ENCODE data around the gene PCDH9.

GRCh38 chr13:67087527-67087926 lies 142.6 kb downstream of the PCDH9 start:
- TF ChIP-seq POLR2A (IDR thresholded peaks at IDR 0.05; ENCODE audit: extremely low read depth, insufficient read length) (no peak), CTCF (IDR thresholded peaks at IDR 0.05; ENCODE audit: low read depth, low read length) (no peak)
